HG02623 (cell line): Measurements from ENCODE around the gene DNAH10.
"Not testable (repeated sequence)": the region's sequence is repeated elsewhere in the genome, so short reads cannot be mapped to it uniquely, and the experiment has no call there.

ENCODE experiments used
- ATAC-seq: cut with Tn5 transposase; IDR thresholded peaks from one replicate; pipeline ENCODE4 v1.9.1; 2021; ENCODE audit warnings: moderate library complexity; ENCODE audit not compliant: unreplicated experiment

The DNAH10 gene

GRCh38 chr12:123748161-123748560 lies 13.9 kb upstream of the DNAH10 start:
- no peak for ATAC-seq

- no peak for ATAC-seq
These were observed 13.4 kb upstream of the DNAH10 start for GRCh38 chr12:123748661-123749060.

- no peak for ATAC-seq
These were observed 12.7 kb upstream of the DNAH10 start for GRCh38 chr12:123749355-123749754.

- no peak for ATAC-seq
These were observed 11.9 kb upstream of the DNAH10 start for GRCh38 chr12:123750159-123750656.

GRCh38 chr12:123752046-123752445 lies 10.1 kb upstream of the DNAH10 start:
- ATAC-seq: no peak

- ATAC-seq: no peak
These were observed 7.9 kb upstream of the DNAH10 start for GRCh38 chr12:123754041-123754772.

GRCh38 chr12:123757561-123757960 lies 4.5 kb upstream of the DNAH10 start:
- ATAC-seq: no peak

GRCh38 chr12:123760267-123760938 lies 1.7 kb upstream of the DNAH10 start:
- ATAC-seq: no peak

GRCh38 chr12:123762715-123763052 lies 583 bp downstream of the DNAH10 start:
- no peak for ATAC-seq

- no peak for ATAC-seq
These were observed 992 bp downstream of the DNAH10 start for GRCh38 chr12:123763093-123763492.

- ATAC-seq: no peak
These were observed 2.0 kb downstream of the DNAH10 start for GRCh38 chr12:123764109-123764508.

GRCh38 chr12:123765504-123766035 lies 3.5 kb downstream of the DNAH10 start:
- ATAC-seq: no peak

GRCh38 chr12:123767613-123768012 lies 5.5 kb downstream of the DNAH10 start:
- peak; percentile 43 for ATAC-seq

- no peak for ATAC-seq
These were observed 9.2 kb downstream of the DNAH10 start for GRCh38 chr12:123771261-123771660.

- ATAC-seq: no peak
These were observed 10.0 kb downstream of the DNAH10 start for GRCh38 chr12:123772074-123772473.

- no peak for ATAC-seq
These were observed 11.3 kb downstream of the DNAH10 start for GRCh38 chr12:123773375-123773774.

GRCh38 chr12:123779551-123779950 lies 17.4 kb downstream of the DNAH10 start:
- ATAC-seq: no peak

GRCh38 chr12:123782997-123783792 lies 21.1 kb downstream of the DNAH10 start:
- ATAC-seq: no peak

- no peak for ATAC-seq
These were observed 25.4 kb downstream of the DNAH10 start for GRCh38 chr12:123787466-123787865.

- no peak for ATAC-seq
These were observed 26.4 kb downstream of the DNAH10 start for GRCh38 chr12:123788541-123788940.

- ATAC-seq: not testable (repeated sequence)
These were observed 27.3 kb downstream of the DNAH10 start for GRCh38 chr12:123789422-123789821.
